GM21723 (cell line): ENCODE measurements around the gene LRTM2.

ENCODE experiments used
- ATAC-seq: cut with Tn5 transposase; IDR thresholded peaks from one replicate; pipeline ENCODE4 v1.9.1; 2021; ENCODE audit warnings: mild to moderate bottlenecking, moderate library complexity; ENCODE audit not compliant: unreplicated experiment

Gene LRTM2

GRCh38 chr12:1863823-1864222 lies 43.5 kb downstream of the LRTM2 start:
- ATAC-seq = no peak

GRCh38 chr12:1864456-1864855 lies 44.1 kb downstream of the LRTM2 start:
- no peak for ATAC-seq

GRCh38 chr12:1864867-1865266 lies 44.5 kb downstream of the LRTM2 start:
- ATAC-seq = no peak

- no peak for ATAC-seq
Measured at GRCh38 chr12:1865284-1865866, 45.0 kb downstream of the LRTM2 start.

GRCh38 chr12:1869145-1869544 lies 48.8 kb downstream of the LRTM2 start:
- ATAC-seq = no peak

GRCh38 chr12:1870086-1870485 lies 49.7 kb downstream of the LRTM2 start:
- ATAC-seq = no peak

- no peak for ATAC-seq
Measured at GRCh38 chr12:1870998-1871917, 50.9 kb downstream of the LRTM2 start.

- ATAC-seq = no peak
Measured at GRCh38 chr12:1872001-1872400, 51.6 kb downstream of the LRTM2 start.

- no peak for ATAC-seq
Measured at GRCh38 chr12:1872448-1872847, 52.1 kb downstream of the LRTM2 start.

- no peak for ATAC-seq
Measured at GRCh38 chr12:1873531-1874510, 53.5 kb downstream of the LRTM2 start.

- ATAC-seq = no peak
Measured at GRCh38 chr12:1875608-1876007, 55.2 kb downstream of the LRTM2 start.

GRCh38 chr12:1876086-1876485 lies 55.7 kb downstream of the LRTM2 start:
- no peak for ATAC-seq

GRCh38 chr12:1877169-1877878 lies 57.0 kb downstream of the LRTM2 start:
- ATAC-seq = no peak

GRCh38 chr12:1878214-1878613 lies 57.8 kb downstream of the LRTM2 start:
- ATAC-seq = no peak

GRCh38 chr12:1878695-1879094 lies 58.3 kb downstream of the LRTM2 start:
- no peak for ATAC-seq

GRCh38 chr12:1879633-1880032 lies 59.3 kb downstream of the LRTM2 start:
- no peak for ATAC-seq

GRCh38 chr12:1880153-1880845 lies 59.9 kb downstream of the LRTM2 start:
- no peak for ATAC-seq

GRCh38 chr12:1880876-1881275 lies 60.5 kb downstream of the LRTM2 start:
- ATAC-seq = no peak

GRCh38 chr12:1881301-1881700 lies 60.9 kb downstream of the LRTM2 start:
- ATAC-seq = no peak

- no peak for ATAC-seq
Measured at GRCh38 chr12:1881936-1882335, 61.6 kb downstream of the LRTM2 start.
